Measurements from ENCODE around the gene CH25H. TPM values are rescaled to one million over a fixed set of nuclear protein-coding genes. Genes with fewer than 3 reads are reported as not detected.

CH25H gene
- polyA plus RNA-seq, 1 of the 3 experiments (the other 2 are of a cell fraction) = not detected

DNA sequence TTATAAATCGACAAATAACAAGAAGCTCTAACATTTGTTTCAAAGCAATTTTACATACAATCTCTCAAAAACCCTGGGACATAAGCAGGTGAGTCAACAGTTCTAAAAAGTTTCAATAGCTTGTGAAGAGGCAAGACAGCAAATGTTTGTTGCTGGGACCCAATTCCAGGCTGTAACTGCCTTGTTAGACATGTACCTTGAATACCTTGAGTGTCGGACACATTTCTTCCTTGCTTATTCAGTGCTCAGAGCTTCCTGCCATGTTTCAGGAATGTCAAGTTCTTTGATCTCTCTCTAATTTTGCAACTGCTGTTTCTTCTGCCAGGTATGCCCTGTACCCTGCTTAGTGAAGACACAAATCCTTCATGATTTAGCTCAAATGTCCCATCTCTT, 5.1 kb downstream of the CH25H start:
- Histone ChIP-seq H3K4me2 (no peak overlapping the region), H2AFZ (ENCODE audit: low read depth) (no peak overlapping the region), H3K27ac (ENCODE audit: low read depth in 2 of 2, low read length in 1 of 2) (no peak overlapping the region), H4K20me1 (ENCODE audit: insufficient read depth) (no peaks in the 10 kb centered on the region), H3K9me2 (no peaks in the 10 kb centered on the region), H3F3A (replicated peaks; ENCODE audit: insufficient read depth) (peaks cover 5% of the 10 kb centered on the region), H3K9ac (no peak overlapping the region), H3K4me1 (ENCODE audit: control insufficient read depth in 1 of 2, insufficient read depth in 2 of 2, low read depth in 1 of 2, low read length in 1 of 2) (peaks cover 0 to 8% of the 10 kb centered on the region in 2 experiments; a peak in 2 of 4 replicates), H3K27me3 (ENCODE audit: insufficient read depth) (peaks cover 18% of the 10 kb centered on the region; the same call in 1 of the 2 replicates), H3K9me3 (no peaks in the 10 kb centered on the region), H3K79me2 (ENCODE audit: insufficient read depth) (no peaks in the 10 kb centered on the region), H3K36me3 (replicated peaks in 1 of 2; ENCODE audit: control insufficient read depth in 1 of 2, insufficient read depth in 2 of 2, low read length in 1 of 2) (no peaks in the 10 kb centered on the region), H3K4me3 (ENCODE audit: low read depth in 2 of 2, low read length in 1 of 2) (no peak overlapping the region)
- WGBS (ENCODE audit: low lambda C conversion rate) = 86% methylated on average over 2 of the region's 2 CpGs
- POLR2A ChIA-PET = no interaction called here
- TF ChIP-seq EZH2phosphoT487 (IDR thresholded peaks at IDR 0.05; ENCODE audit: borderline replicate concordance, low read depth) = no peak
- CTCF ChIA-PET = interaction anchor here (0.7 to 2.3 kb wide), 4 partner anchors 15 to 366 kb away, joined by 3 to 7 read pairs (median 4); no protein-coding TSS in a partner anchor
- no peak for DNase-seq

DNA sequence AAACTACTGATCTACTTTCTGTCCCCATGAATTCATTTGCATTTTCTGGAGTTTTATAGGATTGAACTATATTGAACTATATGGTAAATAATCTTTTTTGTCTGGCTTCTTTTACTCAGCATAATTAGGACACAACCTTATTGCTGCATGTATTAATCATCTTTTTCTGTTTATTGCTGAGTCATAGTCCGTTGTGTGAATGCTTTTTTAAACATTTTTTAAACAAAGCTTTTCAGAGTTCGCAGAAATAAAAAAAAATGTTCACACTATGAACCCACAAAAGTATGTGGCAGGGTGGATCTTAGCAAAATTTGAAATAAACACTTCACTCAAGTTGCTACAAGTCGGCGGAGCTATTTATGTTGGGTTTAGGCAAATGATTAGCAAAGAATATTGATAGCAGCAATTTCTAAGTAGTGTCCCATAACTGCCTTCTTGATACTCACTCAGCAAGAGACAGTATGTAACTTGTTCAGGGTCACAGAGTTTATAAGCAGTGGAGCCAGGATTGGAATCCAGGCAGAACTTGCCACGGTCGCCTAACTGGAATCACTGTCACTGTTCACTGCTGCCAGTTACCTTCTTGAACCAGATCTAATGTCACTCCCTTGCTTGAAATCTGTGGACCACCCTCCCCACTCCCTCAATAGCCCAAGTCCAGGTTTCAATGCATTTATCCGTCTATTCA, 5.6 kb downstream of the CH25H start:
- Histone ChIP-seq H3K9me3 (no peaks in the 10 kb centered on the region), H4K20me1 (ENCODE audit: insufficient read depth) (no peaks in the 10 kb centered on the region), H3K9ac (no peak overlapping the region), H3K4me2 (no peak overlapping the region), H3K9me2 (no peaks in the 10 kb centered on the region), H3K4me1 (ENCODE audit: control insufficient read depth in 1 of 2, insufficient read depth in 2 of 2, low read depth in 1 of 2, low read length in 1 of 2) (peaks cover 0 to 3% of the 10 kb centered on the region in 2 experiments; a peak in 1 of 4 replicates), H3K27me3 (ENCODE audit: insufficient read depth) (peaks cover 14% of the 10 kb centered on the region; the same call in 1 of the 2 replicates), H2AFZ (ENCODE audit: low read depth) (no peak overlapping the region), H3K4me3 (ENCODE audit: low read depth in 2 of 2, low read length in 1 of 2) (no peak overlapping the region), H3F3A (replicated peaks; ENCODE audit: insufficient read depth) (peaks cover 5% of the 10 kb centered on the region), H3K27ac (ENCODE audit: low read depth in 2 of 2, low read length in 1 of 2) (no peak overlapping the region), H3K36me3 (replicated peaks in 1 of 2; ENCODE audit: control insufficient read depth in 1 of 2, insufficient read depth in 2 of 2, low read length in 1 of 2) (no peaks in the 10 kb centered on the region), H3K79me2 (ENCODE audit: insufficient read depth) (no peaks in the 10 kb centered on the region)
- ChIA-PET POLR2A (no interaction called here), CTCF (interaction anchor here (0.7 to 2.3 kb wide), 4 partner anchors 16 to 366 kb away, joined by 3 to 7 read pairs (median 4); no protein-coding TSS in a partner anchor)
- TF ChIP-seq GATA2 (CRISPR knock-in tag; IDR thresholded peaks at IDR 0.05) (no peak), FOXM1 (IDR thresholded peaks at IDR 0.05; ENCODE audit: low read depth) (no peak), TAF1 (IDR thresholded peaks at IDR 0.05; ENCODE audit: borderline replicate concordance, low read depth, low read length) (no peak), GABPA (IDR thresholded peaks at IDR 0.05; ENCODE audit: low read depth) (no peak), FOXJ3 (CRISPR knock-in tag; IDR thresholded peaks at IDR 0.05) (no peak)
- TF ChIP-seq, protein P1, sequence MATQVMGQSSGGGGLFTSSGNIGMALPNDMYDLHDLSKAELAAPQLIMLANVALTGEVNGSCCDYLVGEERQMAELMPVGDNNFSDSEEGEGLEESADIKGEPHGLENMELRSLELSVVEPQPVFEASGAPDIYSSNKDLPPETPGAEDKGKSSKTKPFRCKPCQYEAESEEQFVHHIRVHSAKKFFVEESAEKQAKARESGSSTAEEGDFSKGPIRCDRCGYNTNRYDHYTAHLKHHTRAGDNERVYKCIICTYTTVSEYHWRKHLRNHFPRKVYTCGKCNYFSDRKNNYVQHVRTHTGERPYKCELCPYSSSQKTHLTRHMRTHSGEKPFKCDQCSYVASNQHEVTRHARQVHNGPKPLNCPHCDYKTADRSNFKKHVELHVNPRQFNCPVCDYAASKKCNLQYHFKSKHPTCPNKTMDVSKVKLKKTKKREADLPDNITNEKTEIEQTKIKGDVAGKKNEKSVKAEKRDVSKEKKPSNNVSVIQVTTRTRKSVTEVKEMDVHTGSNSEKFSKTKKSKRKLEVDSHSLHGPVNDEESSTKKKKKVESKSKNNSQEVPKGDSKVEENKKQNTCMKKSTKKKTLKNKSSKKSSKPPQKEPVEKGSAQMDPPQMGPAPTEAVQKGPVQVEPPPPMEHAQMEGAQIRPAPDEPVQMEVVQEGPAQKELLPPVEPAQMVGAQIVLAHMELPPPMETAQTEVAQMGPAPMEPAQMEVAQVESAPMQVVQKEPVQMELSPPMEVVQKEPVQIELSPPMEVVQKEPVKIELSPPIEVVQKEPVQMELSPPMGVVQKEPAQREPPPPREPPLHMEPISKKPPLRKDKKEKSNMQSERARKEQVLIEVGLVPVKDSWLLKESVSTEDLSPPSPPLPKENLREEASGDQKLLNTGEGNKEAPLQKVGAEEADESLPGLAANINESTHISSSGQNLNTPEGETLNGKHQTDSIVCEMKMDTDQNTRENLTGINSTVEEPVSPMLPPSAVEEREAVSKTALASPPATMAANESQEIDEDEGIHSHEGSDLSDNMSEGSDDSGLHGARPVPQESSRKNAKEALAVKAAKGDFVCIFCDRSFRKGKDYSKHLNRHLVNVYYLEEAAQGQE (IDR thresholded peaks at IDR 0.05; ENCODE audit: low read depth, low read length) = no peak
- TF ChIP-seq, protein P2, sequence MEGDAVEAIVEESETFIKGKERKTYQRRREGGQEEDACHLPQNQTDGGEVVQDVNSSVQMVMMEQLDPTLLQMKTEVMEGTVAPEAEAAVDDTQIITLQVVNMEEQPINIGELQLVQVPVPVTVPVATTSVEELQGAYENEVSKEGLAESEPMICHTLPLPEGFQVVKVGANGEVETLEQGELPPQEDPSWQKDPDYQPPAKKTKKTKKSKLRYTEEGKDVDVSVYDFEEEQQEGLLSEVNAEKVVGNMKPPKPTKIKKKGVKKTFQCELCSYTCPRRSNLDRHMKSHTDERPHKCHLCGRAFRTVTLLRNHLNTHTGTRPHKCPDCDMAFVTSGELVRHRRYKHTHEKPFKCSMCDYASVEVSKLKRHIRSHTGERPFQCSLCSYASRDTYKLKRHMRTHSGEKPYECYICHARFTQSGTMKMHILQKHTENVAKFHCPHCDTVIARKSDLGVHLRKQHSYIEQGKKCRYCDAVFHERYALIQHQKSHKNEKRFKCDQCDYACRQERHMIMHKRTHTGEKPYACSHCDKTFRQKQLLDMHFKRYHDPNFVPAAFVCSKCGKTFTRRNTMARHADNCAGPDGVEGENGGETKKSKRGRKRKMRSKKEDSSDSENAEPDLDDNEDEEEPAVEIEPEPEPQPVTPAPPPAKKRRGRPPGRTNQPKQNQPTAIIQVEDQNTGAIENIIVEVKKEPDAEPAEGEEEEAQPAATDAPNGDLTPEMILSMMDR (IDR thresholded peaks at IDR 0.05) = no peak
- DNase-seq = no peak
- 75% methylated on average over 7 of the region's 7 CpGs for WGBS (ENCODE audit: low lambda C conversion rate)
